HFFc6 (cell line): ENCODE measurements around the gene TIMP1. TPM values are rescaled to one million over a fixed set of nuclear protein-coding genes. Genes with fewer than 3 reads are reported as not detected.

Source experiments
- DNase-seq: peaks from one replicate; pipeline ENCODE4 v3.0.0-alpha.2; 2018
- H3K27ac Mint-ChIP-seq: 2 replicates; pipeline ENCODE4 v1.8.0; 2020; ENCODE audit warnings: mild to moderate bottlenecking, mixed read lengths
- H3K27me3 Mint-ChIP-seq: 2 replicates; pipeline ENCODE4 v1.8.0; 2021; ENCODE audit warnings: mild to moderate bottlenecking, moderate library complexity, mixed read lengths; ENCODE audit not compliant: insufficient read depth
- H3K36me3 Mint-ChIP-seq: 2 replicates; pipeline ENCODE4 v1.8.0; 2021; ENCODE audit warnings: low read depth, mixed read lengths
- H3K4me1 Mint-ChIP-seq: 2 replicates; pipeline ENCODE4 v1.8.0; 2020; ENCODE audit warnings: low read depth, mixed read lengths
- H3K4me3 Mint-ChIP-seq: 2 replicates; pipeline ENCODE4 v1.8.0; 2020; ENCODE audit warnings: mild to moderate bottlenecking, moderate library complexity, mixed read lengths
- H3K9me3 Mint-ChIP-seq: 2 replicates; pipeline ENCODE4 v1.8.0; 2020; ENCODE audit warnings: mild to moderate bottlenecking, mixed read lengths
- total RNA-seq, 6 experiments: library from RNA; stranded (reverse); fragmentation: NEBNext Ultra II Directional; extraction: Animal tissue kit (Norgen Biotek cat#: 25700); gene quantifications; 2 replicates in 1 of 6; 3 replicates in 5 of 6; pipeline ENCODE4 v1.2.3, GENCODE V29; 2021
- TF ChIP-seq, protein P1 (sequence below): fragments of 200-600 bp; sonication (generic); IDR thresholded peaks from 2 replicates; pipeline ENCODE4 v1.5.0; 2021; ENCODE audit warnings: antibody characterized with exemption, mild to moderate bottlenecking

The TIMP1 gene
- total RNA-seq, 6 experiments from 2014 or later: 815 to 1,568 (median 980) TPM

DNA sequence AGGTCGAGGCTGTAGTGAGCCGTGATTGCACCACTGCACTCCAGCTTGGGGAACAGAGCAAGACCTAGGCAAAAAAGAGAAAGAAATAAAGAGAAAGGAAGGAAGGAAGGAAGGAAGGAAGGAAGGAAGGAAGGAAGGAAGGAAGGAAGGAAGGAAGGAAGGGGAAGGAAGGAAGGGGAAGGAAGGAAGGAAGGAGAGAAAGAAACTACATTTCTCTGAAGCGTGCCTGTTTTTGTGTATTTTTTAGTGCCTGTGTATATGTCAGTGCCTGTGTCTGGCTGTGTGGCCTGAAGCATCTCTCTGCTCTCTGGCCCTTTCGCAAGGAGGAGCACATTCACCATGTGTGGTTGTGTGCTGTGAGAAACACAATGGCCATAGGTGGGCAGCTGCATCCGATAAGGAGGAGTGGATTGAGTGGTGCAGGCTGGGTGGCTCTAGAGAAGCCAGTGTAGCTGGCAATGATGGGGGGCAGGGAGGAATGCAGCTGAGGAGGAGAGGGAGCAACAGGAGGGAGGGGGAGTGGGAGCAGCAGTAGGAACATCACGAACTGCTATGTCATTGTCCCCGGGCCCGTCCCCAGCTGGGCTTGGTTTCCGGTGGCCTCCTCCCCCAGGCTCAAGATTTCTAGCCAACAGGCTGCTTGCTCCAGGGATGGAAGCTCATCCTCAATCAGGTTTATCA, 26.0 kb downstream of the TIMP1 start:
- no peaks in the 10 kb centered on the region for H3K9me3 Mint-ChIP-seq
- no peak for DNase-seq
- no peak overlapping the region for H3K4me3 Mint-ChIP-seq
- TF ChIP-seq, protein P1, sequence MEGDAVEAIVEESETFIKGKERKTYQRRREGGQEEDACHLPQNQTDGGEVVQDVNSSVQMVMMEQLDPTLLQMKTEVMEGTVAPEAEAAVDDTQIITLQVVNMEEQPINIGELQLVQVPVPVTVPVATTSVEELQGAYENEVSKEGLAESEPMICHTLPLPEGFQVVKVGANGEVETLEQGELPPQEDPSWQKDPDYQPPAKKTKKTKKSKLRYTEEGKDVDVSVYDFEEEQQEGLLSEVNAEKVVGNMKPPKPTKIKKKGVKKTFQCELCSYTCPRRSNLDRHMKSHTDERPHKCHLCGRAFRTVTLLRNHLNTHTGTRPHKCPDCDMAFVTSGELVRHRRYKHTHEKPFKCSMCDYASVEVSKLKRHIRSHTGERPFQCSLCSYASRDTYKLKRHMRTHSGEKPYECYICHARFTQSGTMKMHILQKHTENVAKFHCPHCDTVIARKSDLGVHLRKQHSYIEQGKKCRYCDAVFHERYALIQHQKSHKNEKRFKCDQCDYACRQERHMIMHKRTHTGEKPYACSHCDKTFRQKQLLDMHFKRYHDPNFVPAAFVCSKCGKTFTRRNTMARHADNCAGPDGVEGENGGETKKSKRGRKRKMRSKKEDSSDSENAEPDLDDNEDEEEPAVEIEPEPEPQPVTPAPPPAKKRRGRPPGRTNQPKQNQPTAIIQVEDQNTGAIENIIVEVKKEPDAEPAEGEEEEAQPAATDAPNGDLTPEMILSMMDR: no peak
- no peaks in the 10 kb centered on the region for H3K4me1 Mint-ChIP-seq
- no peak overlapping the region for H3K27ac Mint-ChIP-seq
- H3K36me3 Mint-ChIP-seq: no peaks in the 10 kb centered on the region
- H3K27me3 Mint-ChIP-seq: peaks cover 6% of the 10 kb centered on the region

DNA sequence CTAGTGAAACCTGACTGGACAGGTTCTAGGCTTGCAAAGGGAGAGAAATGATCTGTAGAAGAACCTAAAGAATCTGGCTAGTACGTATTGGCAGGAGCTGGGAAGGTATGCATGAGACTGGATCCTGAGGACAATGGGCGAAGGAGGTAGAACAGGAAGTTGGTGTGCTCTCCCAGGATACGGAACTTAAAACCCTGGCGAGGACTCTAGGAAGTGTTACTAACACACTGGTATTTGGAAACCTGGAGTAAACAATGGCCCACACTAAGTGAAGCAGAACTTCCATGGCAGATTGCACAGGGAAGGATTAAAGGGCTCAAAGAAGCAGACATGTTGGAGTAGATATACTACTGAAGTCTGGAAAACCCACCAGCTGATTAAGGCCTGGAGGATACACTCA, 28.3 kb downstream of the TIMP1 start:
- no peak for DNase-seq
- H3K27me3 Mint-ChIP-seq: peaks cover 8% of the 10 kb centered on the region
- no peak overlapping the region for H3K27ac Mint-ChIP-seq
- no peaks in the 10 kb centered on the region for H3K4me1 Mint-ChIP-seq
- H3K36me3 Mint-ChIP-seq: no peaks in the 10 kb centered on the region
- TF ChIP-seq, protein P1: no peak
- no peaks in the 10 kb centered on the region for H3K9me3 Mint-ChIP-seq
- no peak overlapping the region for H3K4me3 Mint-ChIP-seq

DNA sequence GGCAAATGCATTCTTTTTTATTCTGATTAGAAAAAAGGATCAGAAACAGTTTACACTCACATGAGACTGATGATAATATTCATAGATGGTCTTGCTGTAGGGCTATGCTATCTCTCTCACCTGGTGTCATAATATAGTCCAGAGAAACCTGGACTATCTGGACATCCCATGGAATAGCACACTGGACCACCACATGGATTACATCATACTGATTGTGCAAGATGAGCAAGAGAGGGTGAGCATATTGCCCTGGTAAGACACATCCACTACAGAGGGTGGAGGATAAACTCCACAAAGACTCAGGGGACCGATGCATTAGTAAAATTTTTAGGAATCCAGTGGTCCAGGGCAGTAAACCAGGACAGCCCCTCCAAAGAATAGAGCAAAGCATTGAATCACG, 29.3 kb downstream of the TIMP1 start:
- Mint-ChIP-seq H3K4me1 (no peaks in the 10 kb centered on the region), H3K4me3 (no peak overlapping the region), H3K36me3 (no peaks in the 10 kb centered on the region), H3K27ac (no peak overlapping the region), H3K27me3 (peaks cover 10% of the 10 kb centered on the region), H3K9me3 (no peaks in the 10 kb centered on the region)
- TF ChIP-seq, protein P1: no peak
- no peak for DNase-seq

DNA sequence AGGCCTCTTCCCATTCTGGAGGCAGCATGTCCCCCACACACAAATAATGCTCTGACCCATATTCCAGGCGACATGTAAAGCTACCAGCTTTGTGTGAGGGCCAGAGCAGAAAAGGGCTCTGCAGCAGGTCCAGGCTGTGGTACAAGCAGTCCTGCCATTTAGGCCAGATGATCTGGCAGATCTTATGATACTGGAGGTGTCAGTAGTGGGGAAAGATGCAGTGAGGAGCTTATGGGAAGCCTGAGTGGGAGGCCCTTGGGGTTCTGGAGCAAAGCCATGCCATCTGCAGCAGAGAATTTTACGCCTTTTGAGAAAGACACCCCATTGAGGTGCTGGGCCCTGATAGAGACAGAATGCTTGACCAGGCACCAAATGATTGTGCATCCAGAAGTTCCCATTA, 29.7 kb downstream of the TIMP1 start:
- no peak for DNase-seq
- Mint-ChIP-seq H3K27me3 (peaks cover 10% of the 10 kb centered on the region), H3K4me3 (no peak overlapping the region), H3K9me3 (no peaks in the 10 kb centered on the region), H3K27ac (no peak overlapping the region), H3K36me3 (no peaks in the 10 kb centered on the region), H3K4me1 (no peaks in the 10 kb centered on the region)
- TF ChIP-seq, protein P1: no peak

DNA sequence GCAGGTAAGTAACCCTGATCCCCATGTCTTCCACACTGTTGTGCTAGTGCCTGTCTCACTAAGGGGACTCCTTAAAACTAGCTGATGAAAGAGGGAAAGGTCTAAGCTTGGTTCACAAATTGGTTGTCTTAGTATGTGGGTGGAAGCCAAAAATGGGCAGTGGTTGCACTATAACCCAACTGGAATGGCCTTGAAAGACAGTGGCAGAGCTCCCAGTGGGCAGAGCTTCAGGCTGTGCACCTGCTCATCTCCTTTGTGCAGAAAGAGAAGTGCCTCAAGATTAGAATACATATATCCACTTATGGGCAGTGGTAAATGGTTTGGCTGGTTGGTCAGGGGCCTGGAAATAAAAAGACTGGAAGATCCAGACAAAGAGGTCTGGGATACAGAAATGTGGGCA, 30.2 kb downstream of the TIMP1 start:
- Mint-ChIP-seq H3K4me3 (no peak overlapping the region), H3K9me3 (no peaks in the 10 kb centered on the region), H3K27me3 (peaks cover 10% of the 10 kb centered on the region), H3K36me3 (no peaks in the 10 kb centered on the region), H3K27ac (no peak overlapping the region), H3K4me1 (no peaks in the 10 kb centered on the region)
- no peak for DNase-seq
- TF ChIP-seq, protein P1: no peak
